ENCODE measurements around the gene TBCA.

DNA sequence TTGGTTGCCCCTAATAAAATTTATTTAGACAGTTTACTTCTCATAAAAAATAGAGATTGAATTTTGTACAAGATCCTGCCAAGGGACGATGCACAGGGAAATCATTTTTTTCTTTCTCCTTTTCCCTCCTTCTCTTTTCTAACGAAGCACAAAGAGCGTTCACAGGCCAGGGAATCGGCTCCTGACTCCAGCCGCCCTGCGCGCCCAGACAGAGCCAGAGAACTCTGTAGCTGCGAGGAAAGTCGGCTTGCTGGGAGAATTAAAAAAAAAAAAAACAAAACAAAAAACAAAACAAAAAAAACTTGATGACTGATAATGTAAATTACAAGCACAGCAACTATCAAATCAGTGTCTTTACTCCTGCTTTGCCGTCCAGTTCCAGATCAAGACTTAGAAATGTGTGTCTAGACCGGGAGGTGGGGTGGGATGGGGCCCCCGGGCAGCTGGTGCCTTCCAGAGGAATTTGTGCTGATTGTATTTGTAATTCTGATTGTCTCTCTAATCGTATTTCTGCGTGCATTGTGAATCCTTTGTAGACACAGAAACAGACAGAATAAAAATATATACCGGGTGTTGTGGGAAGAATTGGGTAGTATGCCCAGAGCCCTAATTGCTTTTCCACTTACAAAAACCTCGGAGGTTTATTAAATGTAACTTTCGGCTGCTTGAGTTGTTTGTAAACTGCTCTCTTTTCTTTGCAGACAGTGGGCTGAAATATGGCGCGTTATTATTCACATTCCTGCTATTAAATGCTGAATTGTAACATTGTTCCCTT lies 134.0 kb downstream of the TBCA start:
- TF ChIP-seq, protein P1, sequence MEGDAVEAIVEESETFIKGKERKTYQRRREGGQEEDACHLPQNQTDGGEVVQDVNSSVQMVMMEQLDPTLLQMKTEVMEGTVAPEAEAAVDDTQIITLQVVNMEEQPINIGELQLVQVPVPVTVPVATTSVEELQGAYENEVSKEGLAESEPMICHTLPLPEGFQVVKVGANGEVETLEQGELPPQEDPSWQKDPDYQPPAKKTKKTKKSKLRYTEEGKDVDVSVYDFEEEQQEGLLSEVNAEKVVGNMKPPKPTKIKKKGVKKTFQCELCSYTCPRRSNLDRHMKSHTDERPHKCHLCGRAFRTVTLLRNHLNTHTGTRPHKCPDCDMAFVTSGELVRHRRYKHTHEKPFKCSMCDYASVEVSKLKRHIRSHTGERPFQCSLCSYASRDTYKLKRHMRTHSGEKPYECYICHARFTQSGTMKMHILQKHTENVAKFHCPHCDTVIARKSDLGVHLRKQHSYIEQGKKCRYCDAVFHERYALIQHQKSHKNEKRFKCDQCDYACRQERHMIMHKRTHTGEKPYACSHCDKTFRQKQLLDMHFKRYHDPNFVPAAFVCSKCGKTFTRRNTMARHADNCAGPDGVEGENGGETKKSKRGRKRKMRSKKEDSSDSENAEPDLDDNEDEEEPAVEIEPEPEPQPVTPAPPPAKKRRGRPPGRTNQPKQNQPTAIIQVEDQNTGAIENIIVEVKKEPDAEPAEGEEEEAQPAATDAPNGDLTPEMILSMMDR (IDR thresholded peaks at IDR 0.05) = no peak
- TF ChIP-seq POLR2A (IDR thresholded peaks at IDR 0.05) (no peak), EP300 (IDR thresholded peaks at IDR 0.05) (no peak)
